ENCODE data around the gene PCDH12. TPM values are rescaled to one million over a fixed set of nuclear protein-coding genes. Genes with fewer than 3 reads are reported as not detected.

The PCDH12 gene
- total RNA-seq, 1 donor from 2014 or later, result not detected

GRCh38 chr5:141940695-141941271 is 17.2 kb downstream of the PCDH12 start:
- no peaks in the 10 kb centered on the region for H3K9me3 Mint-ChIP-seq
- H3K27me3 Mint-ChIP-seq, result no peaks in the 10 kb centered on the region
- H3K27ac Mint-ChIP-seq, result no peak overlapping the region
- H3K4me3 Mint-ChIP-seq, result no peak overlapping the region
- no peak for DNase-seq (ENCODE audit: extremely low spot score, unreplicated experiment)
- H3K4me1 Mint-ChIP-seq (ENCODE audit: unreplicated experiment), result peaks cover 3% of the 10 kb centered on the region
- peaks cover 7% of the 10 kb centered on the region for H3K36me3 Mint-ChIP-seq
- TF ChIP-seq CTCF (conservative IDR thresholded peaks at IDR 0.05), result no peak

DNA sequence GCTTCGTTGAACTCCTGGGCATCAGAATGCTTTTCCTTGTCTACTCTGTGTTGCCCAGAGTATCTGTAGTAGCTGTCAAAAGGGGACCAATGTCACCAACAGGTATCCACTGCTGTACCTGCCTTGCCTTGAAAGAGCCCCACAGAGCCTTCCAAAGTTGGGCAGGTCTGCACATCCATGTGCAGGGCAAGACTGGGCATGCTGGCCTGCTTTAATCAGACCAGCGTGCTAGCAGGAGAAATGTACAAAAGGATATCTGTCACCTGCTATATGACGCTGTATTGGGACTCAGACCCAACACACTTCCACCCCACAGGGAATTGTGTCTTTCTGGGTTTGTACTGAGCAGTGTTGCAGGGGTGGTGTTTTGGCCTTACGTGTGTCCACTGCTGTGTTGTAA is 22.5 kb downstream of the PCDH12 start:
- Mint-ChIP-seq H3K4me3 (no peak overlapping the region), H3K9me3 (no peaks in the 10 kb centered on the region), H3K4me1 (ENCODE audit: unreplicated experiment) (no peaks in the 10 kb centered on the region), H3K36me3 (peaks cover 19% of the 10 kb centered on the region), H3K27ac (no peak overlapping the region), H3K27me3 (no peaks in the 10 kb centered on the region)
- no peak for DNase-seq (ENCODE audit: extremely low spot score, unreplicated experiment)
- TF ChIP-seq CTCF (conservative IDR thresholded peaks at IDR 0.05), result no peak

DNA sequence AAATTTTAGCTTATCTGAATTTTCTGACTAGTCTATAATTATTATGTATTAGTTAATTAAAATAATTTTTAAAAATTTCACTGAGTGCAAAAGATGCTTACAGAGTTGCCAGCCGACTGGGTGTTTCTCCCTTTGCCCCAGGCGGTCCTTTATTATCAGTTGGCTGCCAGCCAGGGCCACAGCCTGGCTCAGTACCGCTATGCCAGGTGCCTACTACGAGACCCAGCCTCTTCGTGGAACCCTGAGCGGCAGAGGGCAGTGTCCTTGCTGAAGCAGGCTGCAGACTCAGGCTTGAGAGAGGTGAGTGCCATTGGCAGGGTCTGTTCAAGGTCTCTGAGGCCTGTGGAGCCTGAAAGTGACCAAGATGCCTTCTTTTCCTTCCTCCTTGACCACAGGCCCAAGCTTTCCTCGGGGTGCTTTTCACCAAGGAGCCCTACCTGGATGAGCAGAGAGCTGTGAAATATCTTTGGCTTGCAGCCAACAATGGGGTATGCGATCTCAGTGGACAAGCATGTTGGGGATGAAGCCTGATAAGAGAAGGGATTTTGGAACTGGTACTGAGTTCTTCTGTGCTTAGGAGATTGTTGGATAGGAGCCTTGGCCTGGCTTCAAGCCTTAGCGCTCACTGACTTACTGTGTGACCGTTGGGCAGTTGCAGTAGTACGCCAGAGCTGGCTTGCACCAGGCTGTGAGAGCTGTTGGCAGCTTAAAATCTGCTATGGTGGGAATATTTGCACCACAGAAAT is 23.7 kb downstream of the PCDH12 start:
- TF ChIP-seq CTCF (conservative IDR thresholded peaks at IDR 0.05), result no peak
- H3K27ac Mint-ChIP-seq, result no peak overlapping the region
- no peak overlapping the region for H3K4me3 Mint-ChIP-seq
- H3K36me3 Mint-ChIP-seq, result peaks cover 14% of the 10 kb centered on the region
- no peak for DNase-seq (ENCODE audit: extremely low spot score, unreplicated experiment)
- no peaks in the 10 kb centered on the region for H3K27me3 Mint-ChIP-seq
- no peaks in the 10 kb centered on the region for H3K9me3 Mint-ChIP-seq
- no peaks in the 10 kb centered on the region for H3K4me1 Mint-ChIP-seq (ENCODE audit: unreplicated experiment)

DNA sequence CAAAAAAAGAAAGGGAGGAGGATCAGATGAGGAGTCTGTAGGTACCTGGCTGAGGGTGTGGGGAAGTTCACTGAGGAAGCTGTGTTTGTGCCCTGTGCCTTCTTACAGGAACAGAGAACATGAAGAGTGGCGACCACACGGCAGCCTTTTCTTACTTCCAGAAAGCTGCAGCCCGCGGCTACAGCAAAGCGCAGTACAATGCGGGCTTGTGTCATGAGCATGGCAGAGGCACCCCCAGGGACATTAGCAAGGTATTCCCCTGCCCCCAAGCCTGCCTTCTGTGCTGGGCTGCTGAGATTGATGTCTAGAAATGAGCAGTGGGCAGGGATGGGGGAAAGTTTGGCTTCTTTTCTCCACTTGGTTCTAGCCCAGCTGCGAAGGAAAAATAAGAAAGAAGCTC is 24.9 kb downstream of the PCDH12 start:
- no peaks in the 10 kb centered on the region for H3K4me1 Mint-ChIP-seq (ENCODE audit: unreplicated experiment)
- no peak for TF ChIP-seq CTCF (conservative IDR thresholded peaks at IDR 0.05)
- H3K27ac Mint-ChIP-seq, result no peak overlapping the region
- H3K36me3 Mint-ChIP-seq, result peaks cover 21% of the 10 kb centered on the region
- H3K4me3 Mint-ChIP-seq, result no peak overlapping the region
- no peaks in the 10 kb centered on the region for H3K9me3 Mint-ChIP-seq
- DNase-seq (ENCODE audit: extremely low spot score, unreplicated experiment), result no peak
- no peaks in the 10 kb centered on the region for H3K27me3 Mint-ChIP-seq

GRCh38 chr5:141931694-141932093 is 26.3 kb downstream of the PCDH12 start:
- Mint-ChIP-seq H3K36me3 (peaks cover 27% of the 10 kb centered on the region), H3K4me1 (ENCODE audit: unreplicated experiment) (no peaks in the 10 kb centered on the region), H3K4me3 (no peak overlapping the region), H3K27me3 (no peaks in the 10 kb centered on the region), H3K9me3 (no peaks in the 10 kb centered on the region), H3K27ac (no peak overlapping the region)
- no peak for DNase-seq (ENCODE audit: extremely low spot score, unreplicated experiment)
- TF ChIP-seq CTCF (conservative IDR thresholded peaks at IDR 0.05), result no peak

Data from type B pancreatic cell (in vitro differentiated cells).